DOHH2 (cell line): ENCODE measurements around the gene RTL9.
"Not testable (repeated sequence)": the region's sequence is repeated elsewhere in the genome, so short reads cannot be mapped to it uniquely, and the experiment has no call there.

Experiments used
- CTCF ChIP-seq: fragments of 200-600 bp; sonication (generic); IDR thresholded peaks from one replicate; pipeline ENCODE4 v1.5.1; 2014; ENCODE audit warnings: antibody characterized with exemption, mild to moderate bottlenecking, low read depth, low read length; ENCODE audit not compliant: poor library complexity, severe bottlenecking
- EZH2phosphoT487 ChIP-seq: fragments of 200-600 bp; sonication (generic); IDR thresholded peaks from 2 replicates; pipeline ENCODE4 v1.6.1; 2017; ENCODE audit warnings: borderline replicate concordance, mild to moderate bottlenecking, antibody characterized with exemption, low read length, moderate library complexity, mixed read lengths

GRCh38 chrX:110328613-110329012 lies 30.0 kb upstream of the RTL9 start:
- TF ChIP-seq CTCF, EZH2phosphoT487: not testable (repeated sequence)
